CD4-positive, alpha-beta memory T cell (primary cell): Measurements from ENCODE around the gene GREB1L. TPM values are rescaled to one million over a fixed set of nuclear protein-coding genes. Genes with fewer than 3 reads are reported as not detected.

ENCODE experiments used
- CTCF ChIA-PET: fragments of 350-600 bp; sonication (Branson Sonifier 250); formaldehyde crosslinking; loops from one replicate; lab custom pipeline; 2021; ENCODE audit warnings: inconsistent platforms; ENCODE audit not compliant: partially characterized antibody; lab: Charles Lee
- POLR2A ChIA-PET: fragments of 350-600 bp; sonication (Branson Sonifier 250); formaldehyde crosslinking; loops from one replicate; lab custom pipeline; 2021; ENCODE audit not compliant: partially characterized antibody; lab: Charles Lee
- DNase-seq, 5 donors: peaks; one replicate each; pipeline versions ENCODE4 v3.0.0 to v3.0.0-alpha.2; 2020 to 2022; ENCODE audit warnings: mixed read lengths in 1 of 5
- H3K27ac ChIP-seq: one replicate; pipeline ENCODE4 v1.7.0; 2013; ENCODE audit warnings: low read depth, low read length
- H3K27me3 ChIP-seq: 2 replicates; pipeline ENCODE4 v1.7.0; 2013; ENCODE audit warnings: mild to moderate bottlenecking, low read length, moderate library complexity; ENCODE audit not compliant: insufficient read depth
- H3K36me3 ChIP-seq: 2 replicates; pipeline ENCODE4 v1.7.0; 2013; ENCODE audit warnings: mild to moderate bottlenecking, low read length, moderate library complexity; ENCODE audit not compliant: insufficient read depth
- H3K4me1 ChIP-seq: 2 replicates; pipeline ENCODE4 v1.7.0; 2013; ENCODE audit warnings: mild to moderate bottlenecking, low read length, moderate library complexity; ENCODE audit not compliant: insufficient read depth
- H3K4me3 ChIP-seq, 2 donors: one replicate each; pipeline ENCODE4 v1.7.0; 2013; ENCODE audit warnings: low read length in 2 of 2, mild to moderate bottlenecking in 1 of 2
- H3K9me3 ChIP-seq, 2 donors: one replicate each; pipeline ENCODE4 v1.7.0; 2013; ENCODE audit warnings: low read length in 2 of 2, control low read depth in 1 of 2; ENCODE audit not compliant: control insufficient read depth in 1 of 2
- H3K27ac Mint-ChIP-seq, 7 donors: one replicate each; pipeline ENCODE4 v1.8.0; 2020 to 2021; ENCODE audit warnings: mixed read lengths in 7 of 7, mild to moderate bottlenecking in 6 of 7, inconsistent platforms in 3 of 7, moderate library complexity in 3 of 7
- H3K27me3 Mint-ChIP-seq, 2 donors: one replicate each; pipeline ENCODE4 v1.8.0; 2020 to 2021; ENCODE audit warnings: mixed read lengths in 2 of 2
- H3K36me3 Mint-ChIP-seq, 2 donors: one replicate each; pipeline ENCODE4 v1.8.0; 2020 to 2021; ENCODE audit warnings: mixed read lengths in 2 of 2, inconsistent platforms in 1 of 2, mild to moderate bottlenecking in 1 of 2
- H3K4me1 Mint-ChIP-seq, 4 donors: one replicate each; pipeline ENCODE4 v1.8.0; 2020 to 2021; ENCODE audit warnings: mixed read lengths in 4 of 4, mild to moderate bottlenecking in 1 of 4
- H3K4me3 Mint-ChIP-seq, 8 donors: one replicate each; pipeline ENCODE4 v1.8.0; 2020 to 2021; ENCODE audit warnings: mixed read lengths in 8 of 8, mild to moderate bottlenecking in 7 of 8, moderate library complexity in 6 of 8, inconsistent platforms in 3 of 8
- H3K9me3 Mint-ChIP-seq, 8 donors: one replicate each; pipeline ENCODE4 v1.8.0; 2020 to 2021; ENCODE audit warnings: mixed read lengths in 8 of 8, mild to moderate bottlenecking in 5 of 8, inconsistent platforms in 3 of 8, moderate library complexity in 1 of 8
- intact Hi-C: fragments of 100-400 bp; cut with micrococcal nuclease; formaldehyde crosslinking; loops from one replicate; pipeline ENCODE4 v1.15.1; 2023
- polyA plus RNA-seq, 2 donors: library from polyadenylated mRNA; unstranded; fragments of 300-500 nt; fragmentation: Illumina TruSeq; gene quantifications; one replicate each; pipeline ENCODE4 v1.2.3, GENCODE V29; 2021
- total RNA-seq, 2 experiments: library from RNA; stranded (reverse); gene quantifications; one replicate each; pipeline ENCODE4 v1.2.3, GENCODE V29; 2021

GREB1L gene
- total and polyA plus RNA-seq, 4 experiments from 2014 or later, result 0.16 TPM; not detected in 3

- no peaks in the 10 kb centered on the region for H3K9me3 ChIP-seq
- intact Hi-C loops, result no loop called here
- Mint-ChIP-seq H3K4me1 (no peaks in the 10 kb centered on the region), H3K27ac (no peak overlapping the region), H3K4me3 (no peak overlapping the region), H3K9me3 (peaks cover 0 to 2% (median 0%) of the 10 kb centered on the region in 8 donors), H3K36me3 (no peaks in the 10 kb centered on the region), H3K27me3 (peaks cover 1 to 3% of the 10 kb centered on the region in 2 donors)
- H3K27me3 ChIP-seq, result no peaks in the 10 kb centered on the region
- ChIA-PET POLR2A (no interaction called here), CTCF (no interaction called here)
- no peaks in the 10 kb centered on the region for H3K4me1 ChIP-seq
- H3K27ac ChIP-seq, result no peak overlapping the region
- H3K36me3 ChIP-seq, result no peaks in the 10 kb centered on the region
- H3K4me3 ChIP-seq, result no peak overlapping the region
- DNase-seq, result no peak
Observed at GRCh38 chr18:21345840-21346239, 103.8 kb downstream of the GREB1L start.

- Histone ChIP-seq H3K4me1 (no peaks in the 10 kb centered on the region), H3K9me3 (no peaks in the 10 kb centered on the region), H3K4me3 (no peak overlapping the region), H3K36me3 (no peaks in the 10 kb centered on the region), H3K27ac (no peak overlapping the region), H3K27me3 (no peaks in the 10 kb centered on the region)
- POLR2A ChIA-PET, result no interaction called here
- peaks cover 10% of the 10 kb centered on the region in 2 donors for H3K27me3 Mint-ChIP-seq
- no peak overlapping the region for H3K27ac Mint-ChIP-seq
- no peak for DNase-seq
- H3K36me3 Mint-ChIP-seq, result no peaks in the 10 kb centered on the region
- CTCF ChIA-PET, result no interaction called here
- H3K4me3 Mint-ChIP-seq, result no peak overlapping the region
- H3K4me1 Mint-ChIP-seq, result no peaks in the 10 kb centered on the region
- H3K9me3 Mint-ChIP-seq, result peaks cover 0 to 6% (median 0%) of the 10 kb centered on the region in 8 donors
- intact Hi-C loops, result no loop called here
Observed at GRCh38 chr18:21359746-21360145, 117.7 kb downstream of the GREB1L start.

GRCh38 chr18:21361307-21361880 lies 119.4 kb downstream of the GREB1L start:
- peaks cover 0 to 6% (median 0%) of the 10 kb centered on the region in 8 donors for H3K9me3 Mint-ChIP-seq
- no peak for DNase-seq
- ChIA-PET POLR2A (no interaction called here), CTCF (no interaction called here)
- no peaks in the 10 kb centered on the region for H3K36me3 ChIP-seq
- no peaks in the 10 kb centered on the region for H3K27me3 ChIP-seq
- H3K4me1 ChIP-seq, result no peaks in the 10 kb centered on the region
- H3K27ac Mint-ChIP-seq, result no peak overlapping the region
- peaks cover 10% of the 10 kb centered on the region in 2 donors for H3K27me3 Mint-ChIP-seq
- H3K36me3 Mint-ChIP-seq, result no peaks in the 10 kb centered on the region
- H3K4me1 Mint-ChIP-seq, result no peaks in the 10 kb centered on the region
- H3K27ac ChIP-seq, result no peak overlapping the region
- no peak overlapping the region for H3K4me3 ChIP-seq
- H3K9me3 ChIP-seq, result no peaks in the 10 kb centered on the region
- intact Hi-C loops, result no loop called here
- no peak overlapping the region for H3K4me3 Mint-ChIP-seq

DNA sequence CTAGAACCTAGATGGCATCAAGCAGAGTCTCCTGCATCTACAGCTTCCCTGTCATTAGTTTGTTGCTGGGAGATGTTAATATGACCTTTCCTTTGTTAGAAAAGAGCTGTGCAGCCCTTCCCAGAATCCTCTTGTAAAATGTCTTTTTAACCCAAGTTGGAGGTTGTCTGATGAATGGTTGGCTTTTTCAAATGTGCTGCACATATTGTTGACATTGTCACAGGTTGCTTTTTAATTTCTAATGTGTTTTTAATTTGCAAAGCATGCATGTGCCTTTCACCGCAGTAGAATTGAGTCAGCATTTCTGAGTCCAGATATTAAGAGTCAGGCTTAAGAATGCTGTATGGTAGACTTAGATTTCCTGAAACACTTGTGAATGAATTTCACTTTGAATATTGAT lies 120.8 kb downstream of the GREB1L start:
- CTCF ChIA-PET, result no interaction called here
- Mint-ChIP-seq H3K4me3 (no peak overlapping the region), H3K27me3 (peaks cover 11 to 15% of the 10 kb centered on the region in 2 donors), H3K27ac (no peak overlapping the region), H3K9me3 (peaks cover 0 to 2% (median 0%) of the 10 kb centered on the region in 8 donors), H3K36me3 (no peaks in the 10 kb centered on the region), H3K4me1 (no peaks in the 10 kb centered on the region)
- DNase-seq, result no peak
- no peaks in the 10 kb centered on the region for H3K9me3 ChIP-seq
- intact Hi-C loops, result no loop called here
- H3K4me1 ChIP-seq, result no peaks in the 10 kb centered on the region
- no peak overlapping the region for H3K4me3 ChIP-seq
- POLR2A ChIA-PET, result no interaction called here
- no peak overlapping the region for H3K27ac ChIP-seq
- no peaks in the 10 kb centered on the region for H3K27me3 ChIP-seq
- no peaks in the 10 kb centered on the region for H3K36me3 ChIP-seq

- no peaks in the 10 kb centered on the region for H3K4me1 Mint-ChIP-seq
- no peaks in the 10 kb centered on the region for H3K27me3 ChIP-seq
- no peak overlapping the region for H3K4me3 Mint-ChIP-seq
- no peaks in the 10 kb centered on the region for H3K36me3 ChIP-seq
- H3K9me3 Mint-ChIP-seq, result peaks cover 0 to 2% (median 0%) of the 10 kb centered on the region in 8 donors
- no peaks in the 10 kb centered on the region for H3K4me1 ChIP-seq
- intact Hi-C loops, result no loop called here
- H3K27me3 Mint-ChIP-seq, result peaks cover 11 to 15% of the 10 kb centered on the region in 2 donors
- ChIA-PET POLR2A (no interaction called here), CTCF (no interaction called here)
- no peak overlapping the region for H3K4me3 ChIP-seq
- DNase-seq, result no peak
- H3K27ac ChIP-seq, result no peak overlapping the region
- H3K9me3 ChIP-seq, result no peaks in the 10 kb centered on the region
- H3K27ac Mint-ChIP-seq, result no peak overlapping the region
- no peaks in the 10 kb centered on the region for H3K36me3 Mint-ChIP-seq
Observed at GRCh38 chr18:21363348-21363747, 121.3 kb downstream of the GREB1L start.

- Histone ChIP-seq H3K36me3 (no peaks in the 10 kb centered on the region), H3K4me1 (no peaks in the 10 kb centered on the region), H3K27me3 (no peaks in the 10 kb centered on the region), H3K4me3 (no peak overlapping the region), H3K9me3 (no peaks in the 10 kb centered on the region), H3K27ac (no peak overlapping the region)
- Mint-ChIP-seq H3K9me3 (no peaks in the 10 kb centered on the region), H3K4me1 (no peaks in the 10 kb centered on the region), H3K36me3 (no peaks in the 10 kb centered on the region), H3K4me3 (no peak overlapping the region), H3K27ac (no peak overlapping the region), H3K27me3 (peaks cover 8 to 14% of the 10 kb centered on the region in 2 donors)
- POLR2A ChIA-PET, result no interaction called here
- intact Hi-C loops, result no loop called here
- no peak for DNase-seq
- CTCF ChIA-PET, result no interaction called here
Observed at GRCh38 chr18:21364471-21364870, 122.4 kb downstream of the GREB1L start.

- Histone ChIP-seq H3K4me1 (no peaks in the 10 kb centered on the region), H3K9me3 (no peaks in the 10 kb centered on the region), H3K36me3 (no peaks in the 10 kb centered on the region), H3K27ac (no peak overlapping the region), H3K4me3 (no peak overlapping the region), H3K27me3 (no peaks in the 10 kb centered on the region)
- POLR2A ChIA-PET, result no interaction called here
- no peak overlapping the region for H3K27ac Mint-ChIP-seq
- no peaks in the 10 kb centered on the region for H3K4me1 Mint-ChIP-seq
- no peaks in the 10 kb centered on the region for H3K36me3 Mint-ChIP-seq
- H3K4me3 Mint-ChIP-seq, result no peak overlapping the region
- no peak for DNase-seq
- CTCF ChIA-PET, result no interaction called here
- intact Hi-C loops, result no loop called here
- peaks cover 2 to 7% of the 10 kb centered on the region in 2 donors for H3K27me3 Mint-ChIP-seq
- no peaks in the 10 kb centered on the region for H3K9me3 Mint-ChIP-seq
Observed at GRCh38 chr18:21366896-21367295, 124.9 kb downstream of the GREB1L start.
